Stimulated activated naive CD8-positive, alpha-beta T cell treated with anti-CD3 and anti-CD28 coated beads, Interleukin-15, Interleukin-2, amounts not matched to agents 100 U/mL and 50 U/mL, for 24 hours (primary cell): ENCODE measurements around the gene CTTN.
"Not testable (repeated sequence)": the region's sequence is repeated elsewhere in the genome, so short reads cannot be mapped to it uniquely, and the experiment has no call there.

Experiments used
- ATAC-seq: fragments of 150-1000 bp; cut with Tn5 transposase; one replicate; pipeline ENCODE4 v1.10.0; 2021
- DNase-seq: peaks from one replicate; pipeline ENCODE4 v3.0.0; 2021

The CTTN gene

GRCh38 chr11:70429428-70429705 is 31.0 kb downstream of the CTTN start:
- no peak for DNase-seq
- no peak for ATAC-seq

- DNase-seq, result no peak
- no peak for ATAC-seq
Measured at GRCh38 chr11:70429724-70430521, 31.6 kb downstream of the CTTN start.

GRCh38 chr11:70430671-70431574 is 32.6 kb downstream of the CTTN start:
- no peak for ATAC-seq
- DNase-seq, result no peak

- DNase-seq (no peak), ATAC-seq (no peak)
Measured at GRCh38 chr11:70431611-70432010, 33.3 kb downstream of the CTTN start.

- DNase-seq, result no peak
- ATAC-seq, result no peak
Measured at GRCh38 chr11:70432065-70432464, 33.7 kb downstream of the CTTN start.

- DNase-seq, result no peak
Measured at GRCh38 chr11:70432580-70432979, 34.3 kb downstream of the CTTN start.

GRCh38 chr11:70433038-70433437 is 34.7 kb downstream of the CTTN start:
- DNase-seq (no peak), ATAC-seq (no peak)

More at GRCh38 chr11:70432580-70432979, 34.3 kb downstream of the CTTN start:
- no peak for ATAC-seq

- ATAC-seq, result no peak
Measured at GRCh38 chr11:70433526-70433925, 35.2 kb downstream of the CTTN start.

GRCh38 chr11:70433966-70434812 is 35.9 kb downstream of the CTTN start:
- ATAC-seq, result no peak
- no peak for DNase-seq

More at GRCh38 chr11:70433526-70433925, 35.2 kb downstream of the CTTN start:
- no peak for DNase-seq

- ATAC-seq (no peak), DNase-seq (no peak)
Measured at GRCh38 chr11:70434813-70435278, 36.5 kb downstream of the CTTN start.

- ATAC-seq, result no peak
- DNase-seq, result no peak
Measured at GRCh38 chr11:70435361-70435760, 37.0 kb downstream of the CTTN start.

- ATAC-seq (no peak), DNase-seq (no peak)
Measured at GRCh38 chr11:70435765-70436500, 37.6 kb downstream of the CTTN start.

- ATAC-seq (no peak), DNase-seq (no peak)
Measured at GRCh38 chr11:70436501-70436860, 38.2 kb downstream of the CTTN start.

GRCh38 chr11:70437111-70437784 is 38.9 kb downstream of the CTTN start:
- ATAC-seq, result peak; percentile 56
- DNase-seq, result no peak

- ATAC-seq, result no peak
Measured at GRCh38 chr11:70440206-70440605, 41.9 kb downstream of the CTTN start.

GRCh38 chr11:70443773-70444030 is 45.4 kb downstream of the CTTN start:
- no peak for DNase-seq
- ATAC-seq, result no peak

More at GRCh38 chr11:70440206-70440605, 41.9 kb downstream of the CTTN start:
- no peak for DNase-seq

- ATAC-seq (no peak), DNase-seq (no peak)
Measured at GRCh38 chr11:70445091-70445490, 46.8 kb downstream of the CTTN start.

- ATAC-seq, result no peak
- no peak for DNase-seq
Measured at GRCh38 chr11:70445605-70446004, 47.3 kb downstream of the CTTN start.

- DNase-seq (no peak), ATAC-seq (no peak)
Measured at GRCh38 chr11:70448983-70449567, 50.7 kb downstream of the CTTN start.

GRCh38 chr11:70454197-70454767 is 56.0 kb downstream of the CTTN start:
- no peak for DNase-seq
- ATAC-seq, result no peak

GRCh38 chr11:70454811-70455210 is 56.5 kb downstream of the CTTN start:
- DNase-seq, ATAC-seq: not testable (repeated sequence)
